ENCODE data around the gene PLAC1.

Gene PLAC1, protein sequence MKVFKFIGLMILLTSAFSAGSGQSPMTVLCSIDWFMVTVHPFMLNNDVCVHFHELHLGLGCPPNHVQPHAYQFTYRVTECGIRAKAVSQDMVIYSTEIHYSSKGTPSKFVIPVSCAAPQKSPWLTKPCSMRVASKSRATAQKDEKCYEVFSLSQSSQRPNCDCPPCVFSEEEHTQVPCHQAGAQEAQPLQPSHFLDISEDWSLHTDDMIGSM

DNA sequence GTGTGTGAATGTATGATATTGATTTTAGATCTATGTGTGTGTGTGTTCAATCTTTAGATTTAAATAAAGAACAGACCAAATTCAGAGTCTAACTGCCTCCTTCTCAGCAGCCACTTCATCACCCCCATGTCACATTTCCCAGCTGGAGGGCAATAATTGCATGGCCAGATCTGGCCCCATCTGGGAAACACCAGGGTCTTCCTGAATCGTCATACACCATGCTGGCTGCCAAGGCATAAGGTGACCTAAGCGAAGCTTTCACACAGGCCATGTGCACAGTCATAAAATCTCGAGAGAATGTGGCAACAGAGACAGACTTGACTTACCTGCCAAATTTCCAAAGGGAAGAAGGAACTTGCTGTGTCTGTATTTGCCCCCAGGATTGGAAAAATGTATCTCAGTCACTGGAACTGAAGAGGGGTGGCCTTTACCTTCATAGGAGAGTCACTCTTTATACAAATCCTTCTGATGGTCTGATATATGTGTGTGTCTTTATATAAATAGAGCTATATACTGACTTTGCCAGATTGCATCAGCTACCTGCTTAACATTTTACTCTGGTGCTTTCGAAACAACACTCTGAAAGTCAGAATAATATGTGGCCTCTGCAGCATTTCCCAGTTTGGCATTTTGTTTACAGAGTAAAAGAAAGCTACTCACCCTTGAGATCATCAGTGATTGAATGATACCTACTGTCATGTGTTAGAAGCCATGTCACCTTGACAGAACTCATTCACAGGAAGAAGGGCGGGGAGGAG is at the start of gene PLAC1:
PLAC1 (minus strand) TSS at position 470 of the 758 bp plus-strand sequence. CDS start 91,789 bp downstream, outside the sequence.
- H3K4me3 ChIP-seq (replicated peaks in 1 of 2; ENCODE audit: low read depth in 2 of 2, low read length in 2 of 2): no peak within 1 kb of the TSS
- TF ChIP-seq, protein P1, sequence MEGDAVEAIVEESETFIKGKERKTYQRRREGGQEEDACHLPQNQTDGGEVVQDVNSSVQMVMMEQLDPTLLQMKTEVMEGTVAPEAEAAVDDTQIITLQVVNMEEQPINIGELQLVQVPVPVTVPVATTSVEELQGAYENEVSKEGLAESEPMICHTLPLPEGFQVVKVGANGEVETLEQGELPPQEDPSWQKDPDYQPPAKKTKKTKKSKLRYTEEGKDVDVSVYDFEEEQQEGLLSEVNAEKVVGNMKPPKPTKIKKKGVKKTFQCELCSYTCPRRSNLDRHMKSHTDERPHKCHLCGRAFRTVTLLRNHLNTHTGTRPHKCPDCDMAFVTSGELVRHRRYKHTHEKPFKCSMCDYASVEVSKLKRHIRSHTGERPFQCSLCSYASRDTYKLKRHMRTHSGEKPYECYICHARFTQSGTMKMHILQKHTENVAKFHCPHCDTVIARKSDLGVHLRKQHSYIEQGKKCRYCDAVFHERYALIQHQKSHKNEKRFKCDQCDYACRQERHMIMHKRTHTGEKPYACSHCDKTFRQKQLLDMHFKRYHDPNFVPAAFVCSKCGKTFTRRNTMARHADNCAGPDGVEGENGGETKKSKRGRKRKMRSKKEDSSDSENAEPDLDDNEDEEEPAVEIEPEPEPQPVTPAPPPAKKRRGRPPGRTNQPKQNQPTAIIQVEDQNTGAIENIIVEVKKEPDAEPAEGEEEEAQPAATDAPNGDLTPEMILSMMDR (IDR thresholded peaks at IDR 0.05; ENCODE audit: low read depth, low read length): no peak
- no peak for DNase-seq (ENCODE audit: low read depth in 2 of 2)

DNA sequence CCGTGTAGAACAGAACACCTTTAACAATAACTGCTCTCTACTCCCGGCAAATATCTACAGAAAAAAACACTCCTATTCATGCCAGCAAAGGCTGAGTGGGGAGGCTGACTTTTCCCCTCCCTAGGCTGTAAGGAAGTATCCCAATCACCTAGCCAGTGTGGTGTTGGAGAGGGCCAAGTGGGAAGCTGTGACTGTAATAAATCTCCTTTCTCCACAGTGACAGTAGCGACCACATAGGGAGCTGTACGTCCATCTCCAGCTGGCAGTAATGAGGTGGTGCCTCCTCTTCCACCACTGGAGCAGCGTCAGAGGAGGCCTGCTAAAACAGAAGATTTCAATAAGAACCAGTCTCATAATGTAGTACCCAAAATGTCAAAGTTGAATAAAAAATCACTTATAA is 47.9 kb upstream of the PLAC1 start:
- DNase-seq (ENCODE audit: low read depth in 2 of 2): no peak
- TF ChIP-seq, protein P1 (IDR thresholded peaks at IDR 0.05; ENCODE audit: low read depth, low read length): no peak

DNA sequence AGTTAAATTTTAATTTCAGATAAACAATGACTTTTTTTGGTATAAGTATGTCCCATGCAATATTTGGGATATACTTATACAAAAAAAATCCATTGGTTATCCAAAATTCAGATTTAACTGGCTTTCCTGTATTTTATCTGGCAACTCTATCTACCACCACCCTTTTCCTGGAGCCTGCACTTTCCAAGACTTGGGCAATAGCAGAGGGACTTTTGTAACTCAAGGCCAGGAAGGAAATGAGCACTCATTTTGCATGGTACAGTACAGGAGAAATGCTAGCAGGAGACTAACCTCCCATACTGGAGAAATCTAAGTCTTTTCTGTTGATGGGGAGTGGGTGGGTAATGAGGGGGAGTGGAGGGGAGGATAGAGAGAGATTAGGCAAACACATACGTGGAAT is 37.7 kb upstream of the PLAC1 start:
- DNase-seq (ENCODE audit: low read depth in 2 of 2): peak in 1 of 2 donors; percentile 35
- H3K4me3 ChIP-seq (replicated peaks in 1 of 2; ENCODE audit: low read depth in 2 of 2, low read length in 2 of 2): no peak overlapping the region
- TF ChIP-seq, protein P1 (IDR thresholded peaks at IDR 0.05; ENCODE audit: low read depth, low read length): no peak

More for the DNA sequence above, 47.9 kb upstream of the PLAC1 start:
- H3K4me3 ChIP-seq (replicated peaks in 1 of 2; ENCODE audit: low read depth in 2 of 2, low read length in 2 of 2): no peak overlapping the region

DNA sequence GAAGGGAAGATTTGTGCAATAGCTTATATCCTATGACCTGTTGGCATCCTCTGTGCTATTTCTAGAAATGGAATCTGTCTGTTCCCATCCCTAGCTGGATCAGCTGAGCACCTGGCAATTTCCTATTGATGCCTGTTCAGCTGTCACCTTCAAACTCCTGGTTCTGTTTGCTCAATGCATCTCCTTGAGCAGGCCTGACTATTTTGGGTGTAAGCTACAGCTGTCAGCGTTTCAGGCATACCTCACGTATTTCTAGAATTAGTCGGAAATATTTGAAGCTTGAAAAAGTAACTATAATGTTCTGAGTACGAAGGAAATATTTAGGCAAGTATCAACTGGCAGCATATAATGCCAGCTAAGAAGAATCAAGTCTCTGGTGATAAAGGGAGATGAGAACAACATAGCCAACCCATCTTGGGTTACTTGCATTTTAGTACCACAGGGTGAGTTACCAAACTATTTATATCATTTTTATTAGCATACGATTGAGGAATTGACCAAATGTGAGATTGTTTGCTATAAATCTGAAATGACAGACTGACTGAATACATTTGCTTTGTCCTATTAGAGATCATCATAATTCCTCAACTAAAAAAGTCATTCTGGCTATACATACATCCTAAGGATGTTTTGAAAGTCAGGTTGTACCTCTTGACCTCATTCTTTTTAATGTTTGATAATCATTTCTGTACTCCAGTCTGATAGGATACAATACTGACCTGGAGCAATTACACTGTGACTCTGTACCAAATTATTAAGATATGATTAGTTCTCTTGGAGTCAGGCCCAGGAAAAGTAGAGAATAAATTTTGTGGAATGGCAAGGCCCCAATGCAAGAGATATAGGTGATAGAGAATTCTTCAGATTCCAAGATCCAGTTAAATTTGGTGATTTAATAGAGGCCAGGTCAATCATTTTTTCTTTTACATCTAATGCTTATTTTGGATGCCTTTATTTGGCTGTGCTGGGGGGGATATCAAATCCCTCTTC is 36.4 kb upstream of the PLAC1 start:
- H3K4me3 ChIP-seq (replicated peaks in 1 of 2; ENCODE audit: low read depth in 2 of 2, low read length in 2 of 2): no peak overlapping the region
- TF ChIP-seq, protein P1 (IDR thresholded peaks at IDR 0.05; ENCODE audit: low read depth, low read length): no peak
- DNase-seq (ENCODE audit: low read depth in 2 of 2): no peak

DNA sequence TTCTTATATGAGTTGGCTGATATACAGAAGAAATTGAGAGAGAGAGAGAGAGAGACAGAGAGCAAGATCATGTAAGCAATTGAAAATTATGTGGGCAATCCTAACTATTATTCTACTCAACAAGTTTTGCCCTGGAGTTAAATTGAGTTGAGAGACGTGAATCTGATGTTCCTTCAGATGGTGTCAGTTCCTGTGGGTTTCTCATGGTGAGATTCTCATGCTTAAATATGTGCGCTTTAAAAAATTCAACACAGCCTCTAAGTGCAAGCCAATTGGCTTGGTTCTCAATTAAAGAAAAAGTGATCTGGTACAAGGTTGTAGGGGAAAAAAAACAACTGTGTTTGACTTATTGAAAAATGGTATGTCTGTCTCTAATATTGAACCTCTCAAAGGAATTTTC is 35.4 kb upstream of the PLAC1 start:
- H3K4me3 ChIP-seq (replicated peaks in 1 of 2; ENCODE audit: low read depth in 2 of 2, low read length in 2 of 2): no peak overlapping the region
- TF ChIP-seq, protein P1 (IDR thresholded peaks at IDR 0.05; ENCODE audit: low read depth, low read length): no peak
- no peak for DNase-seq (ENCODE audit: low read depth in 2 of 2)

DNA sequence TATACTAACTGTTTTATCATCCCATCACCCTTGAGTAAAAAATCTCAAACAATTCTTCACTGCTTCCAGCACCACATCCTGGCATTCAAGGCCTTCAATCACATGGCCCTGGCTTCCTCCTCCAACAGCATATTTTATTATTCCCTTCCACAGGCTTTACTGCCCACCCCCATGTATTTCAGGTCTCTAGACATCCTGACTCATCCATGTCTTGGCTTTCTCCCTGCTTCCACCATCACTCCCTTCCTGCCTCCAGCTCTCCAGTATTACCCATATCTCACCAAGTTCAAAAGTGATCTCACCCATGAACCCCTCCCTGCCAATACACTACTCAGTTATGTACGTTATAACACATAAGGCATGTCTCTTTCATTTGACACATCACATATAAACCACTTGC is 34.7 kb upstream of the PLAC1 start:
- peak; percentile 64 to 74 for DNase-seq (ENCODE audit: low read depth in 2 of 2)
- no peak overlapping the region for H3K4me3 ChIP-seq (replicated peaks in 1 of 2; ENCODE audit: low read depth in 2 of 2, low read length in 2 of 2)
- TF ChIP-seq, protein P1 (IDR thresholded peaks at IDR 0.05; ENCODE audit: low read depth, low read length): no peak

Measured in cardiac fibroblast (primary cell).